Esophagus muscularis mucosa (tissue), 4 donors: Measurements from ENCODE around the gene CNR1. TPM values are rescaled to one million over a fixed set of nuclear protein-coding genes. Genes with fewer than 3 reads are reported as not detected.

Experiments
- DNase-seq: peaks from one replicate; pipeline ENCODE4 v3.0.0-alpha.2; 2017; ENCODE audit errors: extremely low spot score
- H3K27ac ChIP-seq, 4 donors: fragments of 200-600 bp; sonication (generic); replicated peaks in 1 of 4; 1 replicate in 3 of 4; 2 replicates in 1 of 4; pipeline ENCODE4 v1.5.1; 2016 to 2019; ENCODE audit warnings: mild to moderate bottlenecking in 1 of 4
- H3K27me3 ChIP-seq, 4 donors: fragments of 200-600 bp; sonication (generic); one replicate each; pipeline versions ENCODE4 v1.5.1 to v1.6.0; 2016 to 2019
- H3K36me3 ChIP-seq, 4 donors: fragments of 200-600 bp; sonication (generic); one replicate each; pipeline ENCODE4 v1.5.1; 2016 to 2019
- H3K4me1 ChIP-seq, 4 donors: fragments of 200-600 bp; sonication (generic); one replicate each; pipeline ENCODE4 v1.5.1; 2016 to 2019
- H3K4me3 ChIP-seq, 4 donors: fragments of 200-600 bp; sonication (generic); 1 replicate in 2 of 4; 2 replicates in 2 of 4; pipeline ENCODE4 v1.5.1; 2016 to 2019; ENCODE audit warnings: mild to moderate bottlenecking in 4 of 4, moderate library complexity in 1 of 4
- H3K9me3 ChIP-seq, 4 donors: fragments of 200-600 bp; sonication (generic); 1 replicate in 3 of 4; 2 replicates in 1 of 4; pipeline ENCODE4 v1.5.1; 2016 to 2019
- CTCF ChIP-seq, 3 experiments: fragments of 200-600 bp in 2 of 3; fragments of 450-650 bp in 1 of 3; sonication (generic) in 2 of 3; IDR thresholded peaks; one replicate each; pipeline ENCODE4 v1.5.1; 2017 to 2019; ENCODE audit warnings: antibody characterized with exemption in 3 of 3, mild to moderate bottlenecking in 2 of 3, moderate library complexity in 1 of 3
- EP300 ChIP-seq: sonication (generic); formaldehyde crosslinking; IDR thresholded peaks from one replicate; pipeline ENCODE4 v1.6.1; 2017; ENCODE audit warnings: antibody characterized with exemption
- POLR2A ChIP-seq: fragments of 450-650 bp; IDR thresholded peaks from one replicate; pipeline ENCODE4 v1.6.1; 2017; ENCODE audit warnings: antibody characterized with exemption, moderate library complexity, mild to moderate bottlenecking, low read depth
- POLR2AphosphoS5 ChIP-seq, 2 donors: sonication (generic); formaldehyde crosslinking; IDR thresholded peaks; one replicate each; pipeline ENCODE4 v1.6.1; 2017; ENCODE audit warnings: antibody characterized with exemption in 2 of 2
- WGBS: methylation state at CpG from one replicate; pipeline ENCODE4 v1.1.5; 2018; 5-methylcytosine and 5-hydroxymethylcytosine counted together
- intact Hi-C: fragments of 100-400 bp; cut with DNase I; formaldehyde crosslinking; loops from one replicate; pipeline ENCODE4 v1.15.1; 2023
- total RNA-seq, 4 donors: library from RNA; depleted of rRNA; stranded (reverse); fragments of >200 nt; gene quantifications; one replicate each; pipeline versions ENCODE4 v1.1.0 to v1.2.1, GENCODE V29; 2016

The CNR1 gene
- total RNA-seq, 4 donors from 2014 or later, result 7.1 to 25.7 (median 18.2) TPM

DNA sequence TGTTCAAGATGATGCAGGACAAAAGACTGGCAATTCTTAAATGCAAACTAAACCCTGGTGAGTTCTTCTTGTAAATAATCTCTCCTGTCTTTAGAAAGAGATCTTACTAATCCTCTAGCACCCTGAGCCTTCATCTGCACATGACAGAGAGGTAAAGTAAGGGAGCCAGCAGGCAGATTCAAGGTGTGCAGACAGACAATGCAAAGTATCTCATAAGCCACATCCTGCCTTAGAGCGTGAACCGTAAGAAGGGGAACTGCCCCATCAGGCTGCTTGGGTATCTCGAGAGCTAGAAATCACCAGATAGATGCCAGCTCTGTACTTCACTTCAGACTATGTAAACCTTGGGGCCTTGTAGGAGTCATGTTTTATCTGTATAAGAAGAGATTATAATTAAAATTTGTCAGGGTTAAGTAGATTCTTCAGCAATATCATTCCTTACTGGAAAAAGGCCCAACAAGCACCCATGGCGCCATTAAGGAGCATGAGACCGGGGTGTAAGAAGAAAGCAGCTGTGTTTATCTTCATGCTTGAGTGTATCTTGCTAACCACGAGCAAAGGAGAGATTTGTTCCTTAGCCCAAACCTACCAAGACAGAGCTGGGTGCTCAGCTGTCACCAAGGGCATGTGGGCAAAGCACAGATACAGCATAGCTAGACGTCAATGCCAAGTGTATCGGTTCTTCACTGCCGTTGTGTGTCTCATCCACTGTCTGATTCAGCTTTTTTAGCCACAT lies 24.4 kb downstream of the CNR1 start:
- Histone ChIP-seq H3K36me3 (peaks cover 0 to 5% (median 0%) of the 10 kb centered on the region in 4 donors), H3K9me3 (no peaks in the 10 kb centered on the region), H3K4me1 (no peaks in the 10 kb centered on the region), H3K4me3 (no peak overlapping the region), H3K27me3 (no peaks in the 10 kb centered on the region), H3K27ac (no peak overlapping the region)
- no peak for TF ChIP-seq POLR2AphosphoS5 (IDR thresholded peaks at IDR 0.05)
- no peak for TF ChIP-seq CTCF (IDR thresholded peaks at IDR 0.05)
- no peak for TF ChIP-seq POLR2A
- TF ChIP-seq EP300, result no peak
- 72% methylated on average over 7 of the region's 9 CpGs for WGBS
- no peak for DNase-seq
- intact Hi-C loops, result no loop called here

- H3K27ac ChIP-seq, result no peak overlapping the region
- H3K36me3 ChIP-seq, result no peaks in the 10 kb centered on the region
- no peaks in the 10 kb centered on the region for H3K27me3 ChIP-seq
- intact Hi-C loops, result no loop called here
- no peak for TF ChIP-seq EP300
- H3K4me1 ChIP-seq, result no peaks in the 10 kb centered on the region
- DNase-seq, result no peak
- 64% methylated on average over 1 of the region's 1 CpG for WGBS
- H3K9me3 ChIP-seq, result no peaks in the 10 kb centered on the region
- H3K4me3 ChIP-seq, result no peak overlapping the region
These were observed 28.2 kb downstream of the CNR1 start for GRCh38 chr6:88137915-88138314.

- Histone ChIP-seq H3K9me3 (no peaks in the 10 kb centered on the region), H3K4me3 (no peak overlapping the region), H3K36me3 (no peaks in the 10 kb centered on the region), H3K27me3 (no peaks in the 10 kb centered on the region), H3K27ac (no peak overlapping the region), H3K4me1 (no peaks in the 10 kb centered on the region)
- 63% methylated on average over 5 of the region's 5 CpGs for WGBS
- intact Hi-C loops, result no loop called here
- DNase-seq, result no peak
- no peak for TF ChIP-seq CTCF (IDR thresholded peaks at IDR 0.05)
- no peak for TF ChIP-seq POLR2A
- TF ChIP-seq POLR2AphosphoS5 (IDR thresholded peaks at IDR 0.05), result no peak
- TF ChIP-seq EP300, result no peak
These were observed 30.5 kb downstream of the CNR1 start for GRCh38 chr6:88135578-88136114.

GRCh38 chr6:88134575-88134974 lies 31.6 kb downstream of the CNR1 start:
- no peak for TF ChIP-seq POLR2AphosphoS5 (IDR thresholded peaks at IDR 0.05)
- TF ChIP-seq POLR2A, result no peak
- no peak for TF ChIP-seq EP300
- no peak for TF ChIP-seq CTCF (IDR thresholded peaks at IDR 0.05)
- 82% methylated on average over 4 of the region's 4 CpGs for WGBS
- H3K27me3 ChIP-seq, result no peaks in the 10 kb centered on the region
- H3K9me3 ChIP-seq, result no peaks in the 10 kb centered on the region
- no peak overlapping the region for H3K27ac ChIP-seq
- H3K4me3 ChIP-seq, result no peak overlapping the region
- intact Hi-C loops, result no loop called here
- no peaks in the 10 kb centered on the region for H3K36me3 ChIP-seq
- no peak for DNase-seq
- H3K4me1 ChIP-seq, result no peaks in the 10 kb centered on the region

- DNase-seq, result no peak
- TF ChIP-seq CTCF (IDR thresholded peaks at IDR 0.05) (no peak), POLR2AphosphoS5 (IDR thresholded peaks at IDR 0.05) (no peak), EP300 (no peak)
- Histone ChIP-seq H3K27me3 (no peaks in the 10 kb centered on the region), H3K4me3 (no peak overlapping the region), H3K4me1 (no peaks in the 10 kb centered on the region), H3K9me3 (no peaks in the 10 kb centered on the region), H3K36me3 (no peaks in the 10 kb centered on the region), H3K27ac (no peak overlapping the region)
- 4% methylated on average over 1 of the region's 1 CpG for WGBS
- intact Hi-C loops, result no loop called here
These were observed 32.4 kb downstream of the CNR1 start for GRCh38 chr6:88133718-88134117.
